ENCODE results near the gene ADAM23. TPM values are rescaled to one million over a fixed set of nuclear protein-coding genes. Genes with fewer than 3 reads are reported as not detected.

Gene ADAM23
- total and polyA plus RNA-seq, 2 of the 13 experiments (the other 11 are each of a cell fraction or from before 2014, with no cell fraction given): 0.04 TPM; not detected in 1

- TF ChIP-seq ZNF75D (CRISPR knock-in tag; IDR thresholded peaks at IDR 0.05; ENCODE audit: borderline replicate concordance) (no peak), ZNF800 (CRISPR knock-in tag; IDR thresholded peaks at IDR 0.05) (peak; percentile 57; the same call in 1 of the 2 replicates), ZNF678 (CRISPR knock-in tag; IDR thresholded peaks at IDR 0.05) (no peak), FIP1L1 (IDR thresholded peaks at IDR 0.05; ENCODE audit: borderline replicate concordance, insufficient read depth, low read depth, low read length) (no peak), YEATS4 (CRISPR knock-in tag; IDR thresholded peaks at IDR 0.05; ENCODE audit: borderline replicate concordance) (0 out of 2 replicates have a peak, but pooled peaks have one; percentile 25), RAD21 (CRISPR knock-in tag; IDR thresholded peaks at IDR 0.05) (peak; percentile 53; the same call in 1 of the 2 replicates), PATZ1 (CRISPR knock-in tag; IDR thresholded peaks at IDR 0.05) (0 out of 2 replicates have a peak, but pooled peaks have one; percentile 19), UBTF (CRISPR knock-in tag; IDR thresholded peaks at IDR 0.05) (peak; percentile 73; the same call in 1 of the 2 replicates), EZH2 (conservative IDR thresholded peaks at IDR 0.05; ENCODE audit: low read depth, low read length) (peak; percentile 99), REL (CRISPR knock-in tag; conservative IDR thresholded peaks at IDR 0.05) (no peak), ZBTB49 (CRISPR knock-in tag; IDR thresholded peaks at IDR 0.05; ENCODE audit: borderline replicate concordance) (no peak), RNF2 (conservative IDR thresholded peaks at IDR 0.05; ENCODE audit: low read depth) (0 out of 2 replicates have a peak, but pooled peaks have one; percentile 36), ZNF891 (CRISPR knock-in tag; IDR thresholded peaks at IDR 0.05) (no peak), ZNF687 (CRISPR knock-in tag; IDR thresholded peaks at IDR 0.05) (peak; percentile 32; the same call in 1 of the 2 replicates)
Measured at GRCh38 chr2:206443735-206444527, 599 bp downstream of the ADAM23 start (continued).

Measured in HepG2 (cell line).